Anterior cingulate cortex (tissue), 58 donors: Measurements from ENCODE around the gene SCARF2.
"Not testable (repeated sequence)": the region's sequence is repeated elsewhere in the genome, so short reads cannot be mapped to it uniquely, and the experiment has no call there.

Experiments used
- DNase-seq, 58 donors: peaks; one replicate each; lab custom pipeline; 2025; lab: John Stamatoyannopoulos, UW

SCARF2 gene

DNA sequence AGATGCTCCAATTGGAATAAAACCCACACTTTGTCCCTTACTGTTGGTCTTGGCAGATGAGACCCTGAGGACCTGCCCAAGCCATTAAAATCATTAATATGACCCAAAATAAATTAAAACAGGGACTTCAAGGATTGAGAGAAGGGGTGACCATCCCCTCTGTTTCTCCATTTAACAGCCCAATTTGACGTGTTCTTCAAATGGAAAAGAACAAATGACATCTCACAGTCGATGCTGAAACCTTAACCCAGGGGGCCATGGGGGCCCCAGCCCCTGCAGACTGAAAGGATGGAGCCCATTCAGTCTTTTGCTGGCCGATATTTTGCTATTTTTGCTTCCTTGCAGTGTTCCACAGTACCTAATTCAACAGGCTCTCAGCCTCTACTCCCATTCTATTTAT, 23.2 kb downstream of the SCARF2 start:
- no peak for DNase-seq

- no peak for DNase-seq
Observed at GRCh38 chr22:20414059-20414440, 23.6 kb downstream of the SCARF2 start.

DNA sequence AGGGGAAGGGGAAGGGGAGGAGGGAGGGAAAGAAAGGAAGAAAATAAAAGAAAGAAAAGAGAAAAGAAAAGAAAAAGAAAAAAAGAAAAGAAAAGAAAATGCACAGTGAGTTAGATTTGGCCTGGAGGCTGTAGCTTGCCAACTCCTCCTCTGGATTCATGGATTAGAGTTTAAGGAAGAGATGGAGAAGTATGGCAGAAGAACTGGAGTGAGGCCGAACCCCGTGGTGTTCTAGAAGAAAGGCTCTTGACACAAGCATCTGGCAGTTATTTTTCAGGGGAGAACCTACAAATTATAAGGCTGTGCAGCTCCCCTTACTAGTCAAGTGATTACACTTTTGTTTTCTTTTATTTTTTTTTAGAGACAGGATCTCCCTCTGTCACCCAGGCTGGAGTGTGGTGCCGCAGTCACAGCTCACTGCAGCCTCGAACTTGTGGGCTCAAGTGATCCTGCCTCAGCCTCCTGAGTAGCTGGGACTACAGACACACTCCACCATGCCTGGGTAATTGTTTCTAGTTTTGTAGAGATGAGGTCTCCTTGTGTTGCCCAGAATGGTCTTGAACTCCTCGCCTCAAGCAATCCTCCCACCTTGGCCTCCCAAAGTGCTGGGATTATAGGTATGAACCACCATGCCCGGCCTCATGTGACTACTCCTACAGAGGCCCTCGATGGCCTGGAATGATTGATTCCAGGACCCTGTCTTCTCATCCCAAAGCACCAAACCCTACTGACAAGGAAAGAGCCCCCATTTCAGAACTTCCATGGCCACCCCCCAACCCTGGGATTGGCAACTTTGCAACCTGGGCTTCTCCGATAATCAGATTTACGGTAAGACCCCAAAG, 24.2 kb downstream of the SCARF2 start:
- DNase-seq: no peak

DNA sequence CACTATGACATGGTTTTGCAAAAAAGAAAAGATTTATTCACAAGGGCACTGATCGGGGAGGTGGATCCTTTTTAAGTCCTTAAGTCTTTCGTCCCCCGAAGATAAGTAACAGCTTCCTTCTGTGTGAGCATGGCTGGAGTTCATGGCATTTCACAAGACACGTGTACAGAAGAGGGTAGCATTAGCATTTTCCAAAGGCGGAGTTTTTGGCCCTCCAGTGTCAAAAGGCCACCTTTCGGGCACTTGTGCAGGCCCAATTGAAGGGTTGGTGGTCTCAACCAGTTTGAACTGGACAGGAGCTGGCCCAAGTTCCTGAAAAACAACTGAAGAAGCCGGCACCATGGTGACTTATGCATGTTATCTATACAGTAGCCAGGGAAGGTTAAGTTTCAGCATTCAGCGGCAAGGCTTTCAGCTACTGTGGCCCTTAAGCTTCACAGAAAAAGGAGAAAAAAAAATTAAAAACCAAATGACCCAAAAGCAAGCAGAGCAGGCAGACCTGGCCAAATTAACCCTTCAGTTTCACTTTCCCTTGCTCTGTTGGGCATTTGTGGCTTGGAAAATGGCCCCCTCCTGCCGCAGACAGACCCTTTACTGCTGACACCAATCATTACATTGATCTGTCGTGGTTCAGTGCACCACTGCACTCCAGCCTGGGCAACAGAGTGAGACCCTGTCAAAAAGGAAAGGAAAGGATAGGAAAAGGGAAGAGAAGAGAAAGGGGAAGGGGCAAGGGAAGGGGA, 25.0 kb downstream of the SCARF2 start:
- DNase-seq: no peak

DNA sequence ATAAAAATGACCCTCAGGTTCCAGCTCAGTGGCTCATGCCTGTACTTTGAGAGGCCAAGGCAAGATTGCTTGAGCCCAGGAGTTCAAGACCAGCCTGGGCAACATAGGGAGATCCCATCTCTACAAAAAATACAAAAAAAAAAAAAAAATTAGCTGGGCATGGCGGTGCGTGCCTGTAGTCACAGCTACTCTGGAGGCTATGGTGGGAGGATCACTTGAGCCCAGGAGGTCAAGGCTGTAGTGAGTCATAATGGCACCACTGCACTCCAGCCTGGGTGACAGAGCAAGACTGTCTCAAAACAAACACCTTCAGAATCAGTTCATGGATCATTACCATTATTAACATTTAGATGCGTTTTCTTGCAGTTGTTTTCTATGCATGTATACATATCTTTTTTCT, 28.2 kb downstream of the SCARF2 start:
- DNase-seq: not testable (repeated sequence)

GRCh38 chr22:20408891-20409290, 28.7 kb downstream of the SCARF2 start:
- DNase-seq: no peak

DNA sequence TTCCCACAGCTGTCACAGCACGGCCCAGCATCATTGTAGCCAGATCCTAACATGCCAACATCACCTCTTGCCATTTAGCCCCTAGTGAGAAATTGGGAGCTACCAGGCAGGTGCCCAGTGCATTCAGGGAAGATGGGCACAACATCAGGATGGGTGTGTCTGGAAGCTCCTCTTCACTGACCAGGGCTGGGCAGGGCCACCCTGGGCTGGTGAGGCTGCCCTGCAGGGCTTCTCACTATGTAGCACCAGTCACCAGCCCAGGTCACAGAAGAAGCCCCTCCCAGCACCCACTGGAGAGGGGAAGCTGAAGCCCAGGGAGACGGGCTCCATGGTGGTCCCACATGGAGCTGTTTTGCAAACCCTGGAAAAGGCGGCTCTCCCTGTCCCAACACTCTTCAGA, 29.8 kb downstream of the SCARF2 start:
- no peak for DNase-seq

DNA sequence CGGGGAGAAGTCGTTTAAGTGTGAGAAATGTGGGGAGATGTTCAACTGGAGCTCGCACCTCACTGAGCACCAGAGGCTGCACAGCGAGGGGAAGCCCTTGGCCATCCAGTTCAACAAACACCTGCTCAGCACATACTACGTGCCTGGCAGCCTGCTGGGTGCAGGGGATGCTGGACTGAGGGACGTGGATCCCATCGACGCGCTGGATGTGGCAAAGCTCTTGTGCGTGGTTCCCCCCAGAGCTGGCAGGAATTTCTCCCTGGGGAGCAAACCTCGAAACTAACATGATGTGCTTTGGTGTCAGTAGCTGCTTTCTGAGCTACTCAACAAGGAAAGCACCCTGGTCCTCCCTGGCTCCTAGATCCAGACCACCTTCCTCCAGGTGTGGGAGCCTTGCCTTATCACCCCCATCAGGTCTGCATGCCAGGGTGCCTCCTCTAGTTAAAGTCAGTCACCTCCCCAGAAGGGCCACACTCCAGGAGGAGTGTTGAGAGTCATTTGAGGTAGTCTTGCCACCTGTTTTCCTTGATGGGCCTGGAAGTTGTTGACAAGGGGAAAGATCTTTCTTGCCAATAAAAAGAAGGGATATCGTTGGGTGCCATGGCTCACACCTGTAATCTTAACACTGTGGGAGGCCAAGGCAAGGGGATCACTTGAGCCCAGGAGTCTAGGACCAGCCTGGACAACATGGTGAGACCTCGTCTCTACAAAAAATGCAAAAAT, 30.8 kb downstream of the SCARF2 start:
- no peak for DNase-seq

GRCh38 chr22:20405931-20406685, 31.5 kb downstream of the SCARF2 start:
- no peak for DNase-seq

- no peak for DNase-seq
Observed at GRCh38 chr22:20405291-20405930, 32.2 kb downstream of the SCARF2 start.

DNA sequence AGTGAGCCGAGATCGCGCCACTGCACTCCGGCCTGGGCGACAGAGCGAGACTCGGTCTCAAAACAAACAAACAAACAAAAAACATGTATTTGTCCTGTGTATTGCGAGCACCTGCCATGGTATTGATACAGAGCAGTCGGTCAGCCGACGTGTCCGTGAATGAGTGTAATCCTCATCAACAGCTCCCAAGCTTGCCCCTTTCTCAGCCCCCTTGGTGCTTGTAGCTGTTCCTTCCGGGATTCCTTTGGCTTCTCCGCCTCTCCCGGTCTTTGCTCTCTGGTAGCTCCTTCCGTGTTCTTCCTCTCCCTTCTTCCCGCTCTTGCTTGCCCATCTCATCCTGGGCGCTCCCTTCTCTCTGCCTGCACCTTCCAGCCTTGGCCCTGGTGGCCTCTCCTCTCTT, 32.7 kb downstream of the SCARF2 start:
- no peak for DNase-seq

DNA sequence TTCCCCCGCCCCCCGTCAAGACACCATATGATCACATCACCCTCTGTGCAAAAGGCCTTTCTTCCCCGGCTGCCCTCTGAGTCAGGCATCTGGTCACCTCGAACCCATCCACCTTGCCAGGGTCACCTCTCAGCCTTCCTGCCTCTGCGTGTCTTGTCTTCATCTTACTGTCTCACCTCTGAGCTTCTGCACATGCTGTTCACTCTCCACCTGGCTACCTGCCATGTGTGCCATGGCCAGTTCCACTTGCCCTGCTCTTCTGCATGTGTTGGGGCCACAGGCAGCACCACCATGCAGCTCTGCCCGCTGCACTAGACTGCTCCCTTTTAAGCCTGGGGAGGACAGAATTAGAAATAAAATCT, 33.9 kb downstream of the SCARF2 start:
- DNase-seq: no peak

- DNase-seq: no peak
Observed at GRCh38 chr22:20402960-20403778, 34.5 kb downstream of the SCARF2 start.

- no peak for DNase-seq
Observed at GRCh38 chr22:20401376-20402014, 36.1 kb downstream of the SCARF2 start.

- no peak for DNase-seq
Observed at GRCh38 chr22:20400606-20401375, 36.8 kb downstream of the SCARF2 start.

DNA sequence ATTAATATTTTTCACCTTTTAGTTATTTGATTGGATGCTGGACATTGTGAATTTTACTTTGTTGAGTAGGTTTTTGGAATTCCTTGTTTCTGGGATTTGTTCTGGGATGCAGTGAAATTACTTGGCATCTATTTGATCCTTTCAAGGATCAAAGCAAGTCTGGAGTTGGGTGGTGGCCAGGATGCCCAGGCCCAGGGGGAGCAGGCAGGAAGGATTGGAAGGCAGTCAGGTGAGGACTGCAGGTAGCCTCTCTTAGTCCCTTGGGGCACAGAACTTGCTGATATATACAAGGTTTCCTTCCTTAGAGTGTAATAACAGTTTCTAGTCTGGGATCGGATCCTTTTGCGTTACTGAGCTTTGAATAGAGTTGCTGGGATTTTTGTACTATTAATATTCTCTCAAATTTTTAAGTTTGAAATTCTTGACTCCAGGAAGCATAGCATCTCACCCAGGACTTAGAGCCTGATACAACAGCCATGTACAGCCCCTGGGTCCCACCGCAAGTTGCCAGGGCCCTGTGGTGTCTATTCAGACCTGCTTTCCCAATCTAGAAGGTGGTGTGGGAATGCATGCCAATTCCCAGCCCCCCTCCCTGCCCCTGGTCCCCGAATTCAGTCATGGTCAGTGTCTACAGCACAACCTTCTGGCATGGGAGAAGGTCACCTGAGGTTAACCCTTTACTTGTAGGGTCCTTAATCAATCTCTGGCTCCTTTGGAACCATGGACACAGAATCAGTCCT, 37.6 kb downstream of the SCARF2 start:
- no peak for DNase-seq

DNA sequence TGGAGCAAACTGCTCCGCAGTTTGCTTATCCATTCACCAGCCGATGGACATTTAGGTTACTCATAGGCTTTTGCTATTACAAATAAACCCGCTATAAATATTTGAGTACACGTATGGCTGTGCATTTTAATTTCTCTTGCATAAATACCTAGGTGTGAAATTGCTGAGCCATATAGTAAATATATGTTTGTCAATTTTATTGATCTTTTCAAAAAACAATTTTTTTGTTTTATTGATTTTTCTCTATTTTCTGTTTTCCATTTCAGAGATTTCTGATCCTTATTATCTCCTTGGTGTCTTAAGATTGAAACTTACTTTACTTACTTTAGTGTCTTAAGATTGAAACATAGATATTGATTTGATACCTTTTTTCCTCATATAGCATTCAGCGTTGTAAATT, 39.2 kb downstream of the SCARF2 start:
- DNase-seq: no peak
